GOT3 (cell line): ENCODE measurements around the gene CDK5RAP3.

Experiments
- DNase-seq: peaks from one replicate; lab custom pipeline; 2025; ENCODE audit warnings: mixed read lengths; lab: John Stamatoyannopoulos, UW

Gene CDK5RAP3

GRCh38 chr17:47949197-47949759 is 21.6 kb upstream of the CDK5RAP3 start:
- DNase-seq: peak; percentile 48

DNA sequence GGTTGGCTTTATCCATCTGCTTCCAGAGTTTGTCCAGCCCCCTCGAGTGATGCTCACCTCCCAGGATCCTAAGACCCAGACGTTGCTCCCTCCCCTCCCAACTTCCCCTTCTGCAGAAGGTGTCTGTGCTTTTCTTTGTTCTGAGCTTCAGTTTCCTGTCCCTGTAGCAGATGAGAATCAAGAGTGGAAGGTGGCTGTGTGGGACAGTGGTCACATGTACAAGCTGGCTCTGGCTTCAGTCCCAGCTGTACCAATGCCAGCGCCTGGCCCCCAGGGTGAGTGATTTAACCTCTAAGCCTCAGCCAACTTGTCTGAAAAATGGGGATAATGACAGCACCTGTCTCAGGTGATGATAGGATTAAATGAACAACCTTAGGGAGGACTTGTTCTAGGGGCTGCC is 21.0 kb upstream of the CDK5RAP3 start:
- no peak for DNase-seq

DNA sequence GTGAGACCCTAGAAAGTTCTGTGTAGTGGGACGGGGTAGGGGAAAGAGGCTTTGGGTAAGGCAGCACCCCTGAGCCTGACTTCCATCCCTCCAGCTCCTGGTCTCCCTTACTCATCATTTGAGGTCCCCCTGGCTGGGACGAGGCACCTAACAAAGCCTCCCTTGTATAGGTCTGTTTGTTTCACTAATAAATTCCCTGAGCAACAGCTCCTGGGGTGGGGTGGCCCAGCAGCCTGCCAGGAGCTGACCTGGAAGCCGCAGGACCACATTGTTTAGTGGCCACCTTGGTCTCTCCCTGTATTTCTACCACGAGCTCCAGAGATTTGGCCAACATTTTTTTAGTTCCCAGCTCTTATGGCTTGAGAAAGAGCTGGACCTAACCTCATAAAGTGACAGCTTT is 20.5 kb upstream of the CDK5RAP3 start:
- DNase-seq: no peak

GRCh38 chr17:47952171-47953021 is 18.5 kb upstream of the CDK5RAP3 start:
- DNase-seq: no peak

- no peak for DNase-seq
These were observed 17.0 kb upstream of the CDK5RAP3 start for GRCh38 chr17:47953909-47954308.

- no peak for DNase-seq
These were observed 15.1 kb upstream of the CDK5RAP3 start for GRCh38 chr17:47955497-47956461.

GRCh38 chr17:47956791-47957590 is 13.9 kb upstream of the CDK5RAP3 start:
- DNase-seq: no peak

- no peak for DNase-seq
These were observed 13.1 kb upstream of the CDK5RAP3 start, which contains the start of gene PRR15L for GRCh38 chr17:47957591-47958490. Gene PRR15L, minus strand, starts transcription at chr17:47957883. Its CDS starts 4,649 bp downstream, at chr17:47953234.

DNA sequence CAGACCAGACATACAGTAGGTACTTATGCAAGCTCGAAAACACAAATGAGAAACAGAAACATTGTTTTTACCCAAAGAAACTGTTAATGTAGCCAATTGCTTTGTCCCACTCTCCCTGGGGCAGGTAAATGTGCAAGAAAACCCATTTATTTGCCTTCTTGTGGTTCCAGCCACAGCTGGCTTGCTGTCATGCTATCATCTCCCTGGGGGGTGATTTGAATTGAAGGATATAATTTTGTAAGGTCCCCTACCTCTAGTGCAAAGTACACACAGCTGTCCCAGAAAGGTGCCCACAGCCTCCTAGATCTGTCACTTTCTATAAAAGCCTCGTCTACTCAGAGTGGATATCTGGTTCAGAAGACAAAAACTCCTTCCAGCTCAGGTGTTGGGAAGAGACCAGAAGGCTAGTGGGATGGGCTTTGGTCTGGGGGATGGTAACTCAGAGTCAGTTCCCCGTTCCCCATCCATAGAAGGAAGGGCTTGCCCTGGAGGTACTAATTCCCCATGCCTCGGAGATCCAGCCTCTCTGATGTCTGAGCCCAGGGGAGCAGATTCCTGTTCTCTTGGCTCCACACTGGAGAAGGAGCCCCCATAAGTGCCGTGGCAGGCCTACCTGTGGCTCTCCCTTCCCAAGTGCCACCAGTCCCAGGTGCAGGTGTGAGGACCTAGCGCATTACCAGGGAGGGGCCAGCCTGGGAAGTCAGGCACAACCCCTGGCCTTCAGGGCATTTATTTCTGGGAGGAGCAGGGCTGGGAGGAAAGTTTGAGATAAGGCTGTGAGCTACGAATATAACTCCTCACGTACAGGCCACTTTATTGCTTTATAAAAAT is 10.9 kb upstream of the CDK5RAP3 start:
- no peak for DNase-seq

GRCh38 chr17:47961406-47961805 is 9.5 kb upstream of the CDK5RAP3 start:
- DNase-seq: no peak

DNA sequence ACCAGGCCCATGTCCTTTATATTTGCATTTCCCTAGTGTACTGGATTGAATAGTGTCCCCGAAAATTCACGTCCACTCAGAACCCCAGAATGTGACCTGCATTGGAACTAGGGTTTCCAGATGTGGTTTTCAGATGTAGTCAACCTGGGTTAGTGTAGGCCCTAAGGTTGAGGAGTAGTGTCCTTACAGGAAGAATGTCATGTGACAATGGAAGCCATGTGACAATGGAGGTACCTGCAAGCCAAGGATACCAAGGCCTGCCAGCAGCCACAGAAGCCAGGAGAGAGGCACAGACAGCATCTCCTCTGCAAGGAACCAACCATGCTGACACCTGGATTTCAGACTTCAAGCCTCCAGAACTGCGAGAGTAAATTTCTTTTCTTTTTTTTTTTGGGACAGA is 8.0 kb upstream of the CDK5RAP3 start:
- no peak for DNase-seq

- DNase-seq: no peak
These were observed 6.1 kb upstream of the CDK5RAP3 start for GRCh38 chr17:47964856-47965255.

- no peak for DNase-seq
These were observed 4.8 kb upstream of the CDK5RAP3 start for GRCh38 chr17:47966079-47966519.

GRCh38 chr17:47967607-47968252 is 3.2 kb upstream of the CDK5RAP3 start:
- DNase-seq: no peak

GRCh38 chr17:47968836-47969235 is 2.1 kb upstream of the CDK5RAP3 start:
- no peak for DNase-seq

- DNase-seq: no peak
These were observed 786 bp upstream of the CDK5RAP3 start for GRCh38 chr17:47969930-47970724.

DNA sequence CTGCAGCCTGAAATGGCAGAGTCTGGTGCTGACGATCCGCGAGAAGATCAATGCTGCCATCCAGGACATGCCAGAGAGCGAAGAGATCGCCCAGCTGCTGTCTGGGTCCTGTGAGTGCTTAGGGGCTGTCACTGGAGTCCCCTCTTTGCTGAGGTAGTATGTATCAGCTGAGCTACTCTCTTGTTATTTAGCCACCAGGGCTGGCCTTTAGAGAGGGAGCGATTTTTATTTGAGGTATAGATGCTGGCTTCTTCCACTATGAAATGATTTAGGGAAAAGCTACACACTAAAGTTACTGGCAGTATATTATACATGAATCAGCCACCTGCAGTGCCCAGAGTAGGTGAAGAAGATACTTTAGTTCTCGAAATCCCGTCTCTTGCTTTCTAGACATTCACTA is 2.6 kb downstream of the CDK5RAP3 start:
- no peak for DNase-seq

GRCh38 chr17:47975189-47975822 is 4.4 kb downstream of the CDK5RAP3 start:
- no peak for DNase-seq
